RWPE2 (cell line): ENCODE measurements around the gene CENPO.

Experiments used
- ATAC-seq: fragments of 200-7000 bp; cut with Tn5 transposase; 3 replicates; pipeline ENCODE4 v1.9.1; 2021; ENCODE audit warnings: low read depth
- DNase-seq: peaks from one replicate; pipeline ENCODE4 v3.0.0-alpha.2; 2020; ENCODE audit warnings: low spot score
- H3K27ac ChIP-seq: fragments of 450-650 bp; 2 replicates; pipeline ENCODE4 v1.5.1; 2017; ENCODE audit warnings: mild to moderate bottlenecking; ENCODE audit not compliant: poor library complexity, severe bottlenecking
- H3K27me3 ChIP-seq: fragments of 250-450 bp; sonication (Bioruptor Pico); 2 replicates; pipeline ENCODE4 v1.5.1; 2021; ENCODE audit warnings: mild to moderate bottlenecking, moderate library complexity; ENCODE audit not compliant: insufficient read depth, poor library complexity, severe bottlenecking
- H3K36me3 ChIP-seq: fragments of 250-450 bp; sonication (Bioruptor Pico); 2 replicates; pipeline ENCODE4 v1.5.1; 2020; ENCODE audit warnings: low read depth, mild to moderate bottlenecking, moderate library complexity
- H3K4me1 ChIP-seq: fragments of 250-450 bp; sonication (Bioruptor Pico); 2 replicates; pipeline ENCODE4 v1.5.1; 2021; ENCODE audit warnings: mild to moderate bottlenecking, moderate library complexity; ENCODE audit not compliant: insufficient read depth, poor library complexity, severe bottlenecking
- H3K4me3 ChIP-seq: fragments of 250-450 bp; sonication (Bioruptor Pico); 2 replicates; pipeline ENCODE4 v1.5.1; 2021; ENCODE audit warnings: mild to moderate bottlenecking, moderate library complexity; ENCODE audit not compliant: severe bottlenecking
- H3K9me3 ChIP-seq: fragments of 250-450 bp; sonication (Bioruptor Pico); 2 replicates; pipeline ENCODE4 v1.5.1; 2021; ENCODE audit warnings: mild to moderate bottlenecking, moderate library complexity; ENCODE audit not compliant: severe bottlenecking
- CTCF ChIP-seq: fragments of 450-650 bp; IDR thresholded peaks from one replicate; pipeline ENCODE4 v1.5.1; 2017; ENCODE audit warnings: mild to moderate bottlenecking, moderate library complexity; ENCODE audit not compliant: poor library complexity, severe bottlenecking

The CENPO gene

GRCh38 chr2:24792874-24793760 is at the start of gene CENPO, which contains the start of gene PTRHD1:
TSS of gene CENPO (plus strand) at chr2:24793425. CDS start at chr2:24793920, 495 bp downstream.
TSS of gene PTRHD1 (minus strand) at chr2:24793391. CDS start at chr2:24793377, 14 bp downstream.
- Histone ChIP-seq H3K27me3 (no peaks in the 10 kb centered on the region), H3K4me3 (peak within 1 kb of the TSS; percentile 73), H3K27ac (peak within 1 kb of the TSS; percentile 71), H3K9me3 (no peaks in the 10 kb centered on the region), H3K36me3 (peaks cover 43% of the 10 kb centered on the region), H3K4me1 (peaks cover 13% of the 10 kb centered on the region)
- peak; percentile 79 for TF ChIP-seq CTCF
- peak; percentile 96 for DNase-seq
- peak; percentile 92 for ATAC-seq

DNA sequence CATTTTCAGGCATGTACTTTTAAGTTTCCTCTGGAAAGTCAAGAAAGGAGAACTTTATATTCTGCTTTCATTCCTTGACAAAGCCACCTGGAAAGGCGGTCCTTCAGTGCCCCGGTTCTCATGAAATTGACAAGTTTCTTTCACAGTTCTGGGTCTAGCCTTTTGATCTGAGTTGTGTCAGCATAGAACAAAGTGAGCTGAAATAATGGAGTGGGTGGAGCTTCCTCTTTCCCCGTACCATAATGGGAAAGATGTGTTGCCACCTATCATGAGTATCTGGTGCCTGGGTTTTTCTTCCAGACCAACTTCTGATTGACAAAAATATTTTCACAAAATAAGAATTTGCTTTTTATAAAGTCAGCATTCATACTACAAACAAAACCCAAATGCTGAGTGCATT is 49.3 kb upstream of the CENPO start:
- H3K36me3 ChIP-seq, result no peaks in the 10 kb centered on the region
- no peaks in the 10 kb centered on the region for H3K27me3 ChIP-seq
- H3K9me3 ChIP-seq, result no peaks in the 10 kb centered on the region
- no peak overlapping the region for H3K27ac ChIP-seq
- no peaks in the 10 kb centered on the region for H3K4me1 ChIP-seq
- no peak for DNase-seq
- H3K4me3 ChIP-seq, result no peak overlapping the region
- ATAC-seq, result no peak
- no peak for TF ChIP-seq CTCF

GRCh38 chr2:24744356-24744755 is 48.9 kb upstream of the CENPO start:
- Histone ChIP-seq H3K27me3 (no peaks in the 10 kb centered on the region), H3K27ac (no peak overlapping the region), H3K4me1 (no peaks in the 10 kb centered on the region), H3K9me3 (no peaks in the 10 kb centered on the region), H3K36me3 (no peaks in the 10 kb centered on the region), H3K4me3 (no peak overlapping the region)
- DNase-seq (no peak), ATAC-seq (no peak)
- no peak for TF ChIP-seq CTCF

GRCh38 chr2:24745825-24746224 is 47.4 kb upstream of the CENPO start:
- no peak overlapping the region for H3K4me3 ChIP-seq
- no peaks in the 10 kb centered on the region for H3K36me3 ChIP-seq
- ATAC-seq, result no peak
- no peak overlapping the region for H3K27ac ChIP-seq
- DNase-seq, result no peak
- H3K4me1 ChIP-seq, result no peaks in the 10 kb centered on the region
- TF ChIP-seq CTCF, result no peak
- H3K27me3 ChIP-seq, result no peaks in the 10 kb centered on the region
- H3K9me3 ChIP-seq, result no peaks in the 10 kb centered on the region

DNA sequence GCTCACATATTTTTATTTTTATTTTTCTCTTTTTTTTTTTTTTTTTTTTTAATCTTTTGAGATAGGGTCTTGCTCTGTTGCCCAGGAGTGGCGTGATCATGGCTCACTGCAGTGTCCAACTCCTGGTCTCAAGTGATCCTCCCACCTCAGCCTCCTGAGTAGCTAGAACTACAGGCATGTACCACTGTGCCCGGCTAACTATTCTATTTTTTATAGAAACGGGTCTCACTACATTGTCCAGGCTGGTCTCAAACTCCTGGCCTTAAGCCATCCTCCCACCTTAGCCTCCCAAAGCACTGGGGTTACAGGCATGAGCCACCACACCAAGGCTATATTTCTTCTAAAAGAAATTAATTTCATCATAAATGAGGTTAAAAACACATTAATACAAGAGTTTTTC is 45.9 kb upstream of the CENPO start:
- Histone ChIP-seq H3K9me3 (no peaks in the 10 kb centered on the region), H3K4me1 (no peaks in the 10 kb centered on the region), H3K4me3 (no peak overlapping the region), H3K27me3 (no peaks in the 10 kb centered on the region), H3K36me3 (no peaks in the 10 kb centered on the region), H3K27ac (no peak overlapping the region)
- DNase-seq (no peak), ATAC-seq (no peak)
- TF ChIP-seq CTCF, result no peak
